Ectodermal cell (in vitro differentiated cells): Measurements from ENCODE around the gene CHN2.

Source experiments
- H3K27ac ChIP-seq: 2 replicates; pipeline ENCODE4 v1.7.0; 2013; ENCODE audit warnings: mild to moderate bottlenecking, low read depth, low read length; ENCODE audit not compliant: insufficient read depth, poor library complexity, severe bottlenecking
- H3K27me3 ChIP-seq: 2 replicates; pipeline ENCODE4 v1.7.0; 2013; ENCODE audit warnings: mild to moderate bottlenecking, low read length; ENCODE audit not compliant: insufficient read depth, control insufficient read depth, poor library complexity, severe bottlenecking
- H3K36me3 ChIP-seq: one replicate; pipeline ENCODE4 v1.7.0; 2013; ENCODE audit warnings: low read length; ENCODE audit not compliant: control insufficient read depth, insufficient read depth
- H3K4me1 ChIP-seq: one replicate; pipeline ENCODE4 v1.7.0; 2013; ENCODE audit warnings: low read length; ENCODE audit not compliant: control insufficient read depth, insufficient read depth
- H3K4me3 ChIP-seq: 2 replicates; pipeline ENCODE4 v1.7.0; 2013; ENCODE audit warnings: low read depth, low read length, control low read depth; ENCODE audit not compliant: insufficient read depth
- H3K9me3 ChIP-seq: 2 replicates; pipeline ENCODE4 v1.7.0; 2013; ENCODE audit warnings: mild to moderate bottlenecking, low read length, moderate library complexity; ENCODE audit not compliant: control insufficient read depth
- WGBS, 2 experiments: methylation state at CpG; one replicate each; pipeline ENCODE4 v1.1.7; 2013; ENCODE audit warnings: missing lambda C conversion rate in 2 of 2; 5-methylcytosine and 5-hydroxymethylcytosine counted together

CHN2 gene

GRCh38 chr7:29469281-29469680 lies 274.7 kb downstream of the CHN2 start:
- no peaks in the 10 kb centered on the region for H3K27me3 ChIP-seq
- no peak overlapping the region for H3K27ac ChIP-seq
- no peaks in the 10 kb centered on the region for H3K4me1 ChIP-seq
- no peak overlapping the region for H3K4me3 ChIP-seq
- 83 to 88% methylated on average over 3 of the region's 3 CpGs for WGBS, 2 experiments
- H3K36me3 ChIP-seq, result no peaks in the 10 kb centered on the region
- H3K9me3 ChIP-seq, result no peaks in the 10 kb centered on the region

GRCh38 chr7:29469976-29470557 lies 275.5 kb downstream of the CHN2 start:
- Histone ChIP-seq H3K27me3 (no peaks in the 10 kb centered on the region), H3K27ac (no peak overlapping the region), H3K4me1 (no peaks in the 10 kb centered on the region), H3K36me3 (no peaks in the 10 kb centered on the region), H3K4me3 (no peak overlapping the region), H3K9me3 (no peaks in the 10 kb centered on the region)
- WGBS, 2 experiments, result 94 to 100% methylated on average over 3 of the region's 3 CpGs

DNA sequence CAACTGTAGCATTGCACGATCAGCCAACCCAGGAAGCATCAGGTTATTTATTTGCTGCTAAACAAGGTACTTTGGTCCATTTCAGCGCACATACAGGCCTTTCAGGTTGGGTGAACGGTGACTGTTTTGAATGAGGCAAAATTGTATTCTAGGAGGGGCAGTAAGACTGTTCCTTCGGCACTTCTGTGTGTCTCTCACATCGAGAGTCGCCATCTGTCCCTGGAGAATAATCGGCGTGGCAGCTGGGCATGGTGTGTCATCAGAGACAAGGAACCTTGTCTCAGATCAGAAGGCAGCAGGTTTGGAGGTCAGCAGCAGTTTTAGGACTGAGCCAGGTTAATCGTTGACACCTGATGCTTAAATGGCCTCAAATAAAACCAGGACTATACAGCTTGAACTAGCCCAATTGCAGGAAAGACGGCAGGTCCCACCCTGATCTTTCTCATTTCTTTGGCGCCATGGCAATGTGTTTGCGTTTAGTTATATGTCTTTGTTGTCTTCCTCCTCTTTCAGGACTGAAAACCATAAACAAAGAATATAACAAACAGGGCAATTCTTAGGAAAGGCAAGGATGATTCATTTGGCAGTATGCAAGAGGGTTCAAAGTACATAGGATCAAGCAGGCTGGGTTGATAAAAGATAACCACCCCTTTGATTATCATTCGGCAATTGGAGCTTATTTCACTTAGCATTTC lies 277.0 kb downstream of the CHN2 start:
- 95 to 96% methylated on average over 13 of the region's 13 CpGs for WGBS, 2 experiments
- Histone ChIP-seq H3K27me3 (no peaks in the 10 kb centered on the region), H3K27ac (no peak overlapping the region), H3K4me3 (no peak overlapping the region), H3K36me3 (no peaks in the 10 kb centered on the region), H3K9me3 (no peaks in the 10 kb centered on the region), H3K4me1 (no peaks in the 10 kb centered on the region)

DNA sequence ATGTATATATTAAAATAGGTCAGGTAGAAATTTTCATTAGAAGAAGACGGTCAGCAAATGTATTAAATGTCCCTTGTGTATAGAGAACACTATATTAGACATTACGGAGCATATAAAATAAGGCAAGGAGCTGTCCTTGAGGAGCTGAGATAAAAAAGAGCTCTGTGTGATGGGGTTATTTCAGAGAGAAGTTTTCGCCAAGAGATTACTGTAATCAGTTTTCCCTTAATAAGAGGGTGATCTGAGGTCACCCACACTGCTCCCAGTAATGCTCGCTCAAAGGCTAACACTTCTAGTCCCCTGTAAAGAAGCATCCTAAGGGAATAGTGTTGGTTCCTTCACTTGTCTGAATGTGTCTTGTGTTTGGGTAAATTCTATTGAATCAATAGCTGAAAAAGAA lies 282.3 kb downstream of the CHN2 start:
- 53 to 76% methylated on average over 3 to 4 of the region's 4 CpGs for WGBS, 2 experiments
- H3K36me3 ChIP-seq, result no peaks in the 10 kb centered on the region
- H3K4me1 ChIP-seq, result peaks cover 23% of the 10 kb centered on the region
- H3K27me3 ChIP-seq, result no peaks in the 10 kb centered on the region
- H3K27ac ChIP-seq, result no peak overlapping the region
- no peaks in the 10 kb centered on the region for H3K9me3 ChIP-seq
- H3K4me3 ChIP-seq, result no peak overlapping the region

- peaks cover 23% of the 10 kb centered on the region for H3K4me1 ChIP-seq
- H3K36me3 ChIP-seq, result no peaks in the 10 kb centered on the region
- H3K27ac ChIP-seq, result no peak overlapping the region
- no peaks in the 10 kb centered on the region for H3K9me3 ChIP-seq
- H3K27me3 ChIP-seq, result no peaks in the 10 kb centered on the region
- 94 to 96% methylated on average over 3 of the region's 3 CpGs for WGBS, 2 experiments
- H3K4me3 ChIP-seq, result no peak overlapping the region
Measured at GRCh38 chr7:29478226-29478625, 283.7 kb downstream of the CHN2 start.

- Histone ChIP-seq H3K4me1 (peaks cover 23% of the 10 kb centered on the region), H3K27ac (no peak overlapping the region), H3K9me3 (no peaks in the 10 kb centered on the region), H3K27me3 (no peaks in the 10 kb centered on the region), H3K4me3 (no peak overlapping the region), H3K36me3 (no peaks in the 10 kb centered on the region)
- WGBS, 2 experiments, result 96% methylated on average over 4 of the region's 4 CpGs
Measured at GRCh38 chr7:29478687-29479240, 284.2 kb downstream of the CHN2 start.

DNA sequence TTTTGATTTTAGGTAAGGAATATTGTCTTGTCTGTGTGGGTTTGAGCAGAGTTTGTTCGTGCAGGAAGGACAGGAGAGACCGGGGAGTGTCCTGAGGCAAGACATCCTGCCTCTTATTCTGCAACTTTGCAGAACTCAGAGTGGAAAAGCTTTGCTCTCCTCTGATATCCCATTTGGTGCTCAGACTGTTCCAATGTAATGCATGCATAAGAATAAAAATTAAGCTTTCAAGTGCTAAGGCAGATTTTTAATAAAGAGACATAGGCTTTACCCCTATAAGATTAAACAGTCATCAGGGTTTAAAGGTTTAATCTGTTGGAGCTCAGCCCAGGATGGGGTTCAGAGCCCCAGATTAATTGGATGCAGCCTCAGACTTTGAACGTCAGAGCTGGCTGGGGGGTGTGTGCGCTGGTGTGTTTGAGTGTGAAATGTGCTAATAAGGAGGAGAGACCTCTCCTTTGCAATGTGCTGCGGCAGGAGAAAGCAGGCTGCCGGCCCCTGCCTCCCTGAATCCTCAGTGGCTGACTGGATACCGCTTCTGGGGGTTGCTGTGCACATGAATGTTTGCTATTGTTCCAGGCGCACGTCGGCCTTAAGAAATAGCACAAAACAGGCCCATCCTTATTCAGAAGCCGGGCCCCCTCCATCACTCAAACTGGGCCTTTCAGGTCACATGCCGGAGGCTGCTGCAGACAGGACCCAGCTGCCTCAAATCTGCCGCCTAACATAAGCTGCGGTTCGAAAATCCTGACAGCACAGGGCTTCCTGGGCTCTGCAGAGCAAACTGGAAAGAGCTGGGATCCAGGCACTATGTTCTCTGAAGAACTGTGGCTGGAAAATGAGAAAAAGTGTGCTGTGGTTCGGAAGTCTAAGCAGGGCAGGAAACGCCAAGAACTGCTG lies 285.0 kb downstream of the CHN2 start:
- no peaks in the 10 kb centered on the region for H3K27me3 ChIP-seq
- H3K9me3 ChIP-seq, result no peaks in the 10 kb centered on the region
- no peak overlapping the region for H3K4me3 ChIP-seq
- H3K36me3 ChIP-seq, result no peaks in the 10 kb centered on the region
- H3K4me1 ChIP-seq, result peaks cover 23% of the 10 kb centered on the region
- peak overlapping the region; percentile 56 for H3K27ac ChIP-seq
- 47 to 52% methylated on average over 17 of the region's 17 CpGs for WGBS, 2 experiments

GRCh38 chr7:29480451-29480850 lies 285.9 kb downstream of the CHN2 start:
- no peaks in the 10 kb centered on the region for H3K27me3 ChIP-seq
- H3K36me3 ChIP-seq, result no peaks in the 10 kb centered on the region
- H3K9me3 ChIP-seq, result no peaks in the 10 kb centered on the region
- WGBS, 2 experiments, result 85 to 88% methylated on average over 5 of the region's 5 CpGs
- peaks cover 27% of the 10 kb centered on the region for H3K4me1 ChIP-seq
- H3K27ac ChIP-seq, result no peak overlapping the region
- H3K4me3 ChIP-seq, result no peak overlapping the region

- 63 to 72% methylated on average over 4 to 5 of the region's 5 CpGs for WGBS, 2 experiments
- Histone ChIP-seq H3K27ac (no peak overlapping the region), H3K4me3 (no peak overlapping the region), H3K27me3 (no peaks in the 10 kb centered on the region), H3K36me3 (no peaks in the 10 kb centered on the region), H3K9me3 (no peaks in the 10 kb centered on the region), H3K4me1 (peaks cover 33% of the 10 kb centered on the region)
Measured at GRCh38 chr7:29480934-29481651, 286.5 kb downstream of the CHN2 start.
